Measurements from ENCODE around the gene BPIFB1.

- TF ChIP-seq CTCF (IDR thresholded peaks at IDR 0.05) (no peak), POLR2AphosphoS5 (IDR thresholded peaks at IDR 0.05) (no peak), POLR2A (IDR thresholded peaks at IDR 0.05) (no peak), EP300 (IDR thresholded peaks at IDR 0.05) (no peak)
These were observed 69.4 kb downstream of the BPIFB1 start for GRCh38 chr20:33352258-33353012.
